SW 1271 (cell line): ENCODE measurements around the gene DMBT1.

Experiments used
- DNase-seq, 2 experiments: peaks; one replicate each; lab custom pipeline; 2025; lab: John Stamatoyannopoulos, UW

DMBT1 gene

DNA sequence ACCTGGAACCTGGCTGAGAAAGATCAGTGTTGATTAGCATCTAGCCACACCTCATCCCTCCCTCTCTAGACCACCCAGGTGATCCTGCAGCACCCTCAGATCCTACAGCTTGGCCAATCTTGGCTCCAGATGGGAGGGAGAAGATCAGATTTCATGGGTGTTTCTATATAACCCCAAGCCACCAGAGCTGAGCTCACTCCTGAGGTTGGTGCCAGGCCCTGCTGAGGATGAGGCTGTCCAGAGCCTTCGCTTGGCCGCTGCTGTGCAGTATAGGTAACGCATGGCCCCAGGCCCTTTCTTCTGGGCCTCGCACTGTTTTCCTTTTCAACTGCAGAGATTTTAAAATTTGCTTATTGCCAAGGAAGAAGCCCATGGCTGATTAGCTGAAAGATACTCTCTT lies 112.1 kb downstream of the DMBT1 start:
- DNase-seq, result no peak

DNA sequence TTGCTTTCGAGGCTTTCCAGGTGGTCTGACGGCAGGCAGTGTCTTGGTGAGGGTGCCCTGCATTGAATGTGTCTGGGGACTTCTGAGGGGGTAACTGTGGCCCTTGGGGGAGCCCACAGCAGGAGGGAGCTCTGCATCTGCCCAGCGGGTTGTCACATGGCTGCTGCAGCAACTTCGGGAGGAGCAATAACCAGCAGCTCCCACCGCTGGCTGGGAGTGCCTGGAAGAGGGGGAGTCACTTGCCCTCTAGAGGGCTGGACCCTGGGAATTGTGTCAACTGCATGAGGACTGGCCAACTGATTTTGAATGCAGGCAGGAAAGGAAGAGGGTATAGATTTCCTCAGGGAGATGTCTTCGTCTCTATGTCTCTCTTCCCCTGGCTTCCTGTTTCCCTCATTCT lies 112.7 kb downstream of the DMBT1 start:
- no peak for DNase-seq

DNA sequence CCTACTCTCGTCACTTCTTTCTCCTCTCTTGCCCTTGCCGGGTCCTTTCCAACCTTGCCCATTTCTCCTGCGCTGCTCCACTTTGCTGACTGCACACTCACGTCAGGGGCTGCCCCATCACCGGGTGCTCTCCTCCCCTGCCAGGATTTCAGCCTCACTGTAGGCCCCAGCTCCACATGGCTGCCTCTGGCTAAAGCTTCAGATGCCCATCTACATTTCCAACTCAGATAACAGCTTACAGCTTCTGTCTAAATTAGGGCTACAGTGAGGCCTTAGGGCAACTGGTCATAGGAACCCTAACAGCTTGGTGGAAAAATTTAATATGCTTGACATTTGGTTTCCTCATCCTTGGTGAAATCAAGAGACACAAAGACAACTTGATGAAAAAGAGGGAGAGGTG lies 113.2 kb downstream of the DMBT1 start:
- DNase-seq, result no peak

DNA sequence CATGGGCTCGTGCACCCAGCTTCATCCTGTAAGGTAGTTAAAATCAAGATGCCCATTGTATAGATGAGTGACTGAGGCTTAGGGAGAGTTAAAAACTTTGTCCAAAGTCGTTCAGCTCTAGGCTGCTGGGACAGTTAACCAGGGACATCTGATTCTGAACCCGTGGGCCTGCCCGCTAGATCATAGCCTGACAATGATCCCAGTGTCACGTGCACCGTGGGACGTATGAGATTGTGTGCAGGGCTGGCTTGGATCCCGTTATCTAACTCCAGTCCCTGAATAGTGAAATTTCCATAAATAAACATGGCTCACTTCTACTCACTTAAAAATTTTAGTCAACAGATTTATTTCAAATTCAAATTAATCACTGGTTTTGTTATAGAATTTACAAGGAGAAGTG lies 114.2 kb downstream of the DMBT1 start:
- no peak for DNase-seq

DNA sequence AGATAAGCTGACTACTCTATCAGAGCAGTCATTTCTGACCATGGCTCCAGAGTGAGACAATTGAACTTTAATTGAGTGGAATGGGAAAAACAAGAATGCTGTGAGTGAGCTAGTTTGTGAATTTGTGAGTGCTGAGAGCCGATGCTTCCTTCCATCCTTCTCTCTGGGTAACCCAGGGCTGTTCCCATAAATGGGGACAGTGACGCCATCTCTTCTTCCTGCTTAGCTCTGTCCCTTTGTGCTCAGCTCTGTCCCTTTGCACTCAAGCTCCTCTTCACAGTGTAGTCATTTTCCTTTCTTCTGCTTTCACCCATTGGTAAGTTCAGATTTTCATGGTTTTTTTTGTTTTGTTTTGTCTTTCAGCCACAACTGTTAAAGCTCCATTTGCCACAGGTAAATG lies 114.7 kb downstream of the DMBT1 start:
- no peak for DNase-seq

DNA sequence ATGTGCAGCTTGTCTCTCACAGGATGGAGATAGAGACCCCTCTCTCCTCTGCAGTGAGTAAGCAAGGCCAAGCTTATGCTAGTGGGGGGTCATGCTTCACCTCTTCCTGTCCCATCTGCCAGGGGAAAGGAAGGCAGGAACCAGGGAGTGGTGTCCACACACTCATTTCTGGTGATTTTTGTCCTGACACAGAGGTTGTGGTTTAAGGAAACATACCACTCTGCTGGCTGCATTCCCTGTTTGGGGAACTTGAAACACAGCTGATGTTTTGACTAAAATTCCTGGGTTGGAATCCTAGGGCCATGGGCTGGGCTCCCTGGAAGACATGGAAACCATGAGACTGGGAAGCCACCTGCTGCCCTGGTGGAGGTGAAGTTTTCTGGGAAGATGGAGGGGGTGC lies 117.7 kb downstream of the DMBT1 start:
- DNase-seq, result no peak

DNA sequence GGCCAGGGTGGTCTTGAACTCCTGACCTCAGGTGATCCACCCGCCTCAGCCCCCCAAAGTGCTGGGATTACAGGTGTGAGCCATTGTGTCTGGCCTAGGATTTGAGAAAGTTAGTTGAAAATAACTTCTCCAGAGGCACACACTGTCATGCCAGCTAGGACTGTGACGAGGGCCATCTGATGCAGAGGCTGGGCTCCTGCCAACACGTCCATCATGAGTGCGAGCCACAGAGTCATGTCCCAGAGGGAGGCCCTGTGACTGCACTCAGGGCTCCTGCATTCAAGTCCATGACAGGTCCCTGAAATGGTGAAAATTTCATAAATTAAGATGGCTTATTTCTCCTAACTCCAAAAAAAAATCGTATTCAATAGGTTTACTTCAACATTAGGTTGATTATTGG lies 122.0 kb downstream of the DMBT1 start:
- DNase-seq, result no peak

DNA sequence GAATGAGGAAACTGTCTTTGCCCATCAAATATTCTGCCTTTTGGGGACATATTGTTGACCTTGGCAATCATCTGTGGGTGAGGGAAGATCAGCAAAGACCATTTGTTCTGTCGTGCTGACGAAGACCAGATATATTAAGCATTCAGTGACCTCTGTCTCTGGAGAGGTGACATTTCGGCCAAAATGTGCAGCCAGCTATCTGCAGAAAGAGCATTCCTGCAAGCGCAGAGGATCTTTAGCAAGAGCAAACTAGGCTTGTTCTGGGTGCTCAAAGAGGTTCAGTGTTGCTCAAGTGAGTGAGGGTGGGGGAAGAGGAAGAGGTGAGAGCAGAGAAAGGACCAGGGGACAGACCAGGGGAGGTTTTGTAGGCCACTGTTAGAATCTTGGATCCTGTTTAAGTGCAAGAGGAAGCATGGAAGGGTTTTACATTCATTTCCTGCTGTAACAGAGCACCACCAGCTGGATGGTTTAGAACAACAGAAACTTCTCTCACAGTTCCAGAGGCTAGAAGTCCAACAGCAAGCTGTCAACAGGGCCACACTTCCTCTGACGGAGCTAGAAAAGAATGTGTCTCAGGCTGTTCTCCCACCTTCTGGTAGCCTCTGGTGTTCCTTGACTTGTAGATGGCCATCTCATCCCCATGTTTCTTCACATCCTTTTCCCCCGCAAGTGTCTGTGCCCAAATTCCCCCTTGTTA lies 127.9 kb downstream of the DMBT1 start:
- no peak for DNase-seq

DNA sequence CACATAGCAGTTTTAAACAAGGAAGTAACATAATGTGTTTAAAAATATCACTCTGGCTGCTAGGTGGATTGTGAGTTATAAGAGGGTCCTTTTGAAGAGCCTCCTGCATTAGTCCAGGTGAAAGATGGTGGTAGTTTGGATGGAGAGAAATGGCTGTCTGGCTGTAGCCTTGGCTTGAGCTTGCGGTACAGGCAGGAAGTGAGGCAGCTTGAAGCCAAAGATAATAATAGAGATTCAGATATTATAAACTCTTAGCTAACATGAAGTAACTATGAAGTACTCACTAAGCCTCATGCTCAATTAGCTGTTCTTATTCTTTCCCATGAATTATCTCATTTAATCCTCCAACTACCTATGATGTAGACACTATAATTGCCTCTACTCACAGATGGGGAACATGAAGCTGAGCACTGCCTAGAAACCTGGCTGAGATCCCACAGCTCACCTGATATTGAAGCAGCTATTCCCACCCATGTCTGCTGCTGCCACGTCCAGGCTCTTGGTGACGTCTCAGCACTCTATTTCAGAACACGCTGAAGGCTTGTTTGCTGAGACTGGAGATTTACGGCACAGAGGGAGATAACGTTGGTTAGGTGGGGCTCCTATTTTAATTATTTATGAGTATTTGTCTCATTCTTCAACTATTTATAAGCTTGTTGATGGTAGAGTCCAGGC lies 128.7 kb downstream of the DMBT1 start:
- DNase-seq, result no peak

DNA sequence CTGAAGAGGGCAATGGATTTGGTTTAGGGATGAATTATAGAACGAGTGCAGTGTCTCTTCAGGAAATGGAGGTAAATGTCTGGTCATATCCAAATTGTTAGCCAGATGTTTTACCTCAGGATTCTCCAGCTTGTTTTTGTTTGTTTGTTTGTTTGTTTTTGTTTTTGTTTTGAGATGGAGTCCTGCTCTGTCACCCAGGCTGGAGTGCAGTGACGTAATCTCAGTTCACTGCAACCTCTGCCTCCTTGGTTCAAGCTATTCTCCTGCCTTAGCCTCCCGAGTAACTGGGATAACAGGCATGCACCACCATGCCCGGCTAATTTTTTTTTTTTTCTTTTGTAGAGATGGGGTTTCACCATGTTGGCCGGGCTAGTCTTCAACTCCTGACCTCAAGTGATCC lies 132.2 kb downstream of the DMBT1 start:
- no peak for DNase-seq
